ENCODE data around the gene EEF1A2.

DNA sequence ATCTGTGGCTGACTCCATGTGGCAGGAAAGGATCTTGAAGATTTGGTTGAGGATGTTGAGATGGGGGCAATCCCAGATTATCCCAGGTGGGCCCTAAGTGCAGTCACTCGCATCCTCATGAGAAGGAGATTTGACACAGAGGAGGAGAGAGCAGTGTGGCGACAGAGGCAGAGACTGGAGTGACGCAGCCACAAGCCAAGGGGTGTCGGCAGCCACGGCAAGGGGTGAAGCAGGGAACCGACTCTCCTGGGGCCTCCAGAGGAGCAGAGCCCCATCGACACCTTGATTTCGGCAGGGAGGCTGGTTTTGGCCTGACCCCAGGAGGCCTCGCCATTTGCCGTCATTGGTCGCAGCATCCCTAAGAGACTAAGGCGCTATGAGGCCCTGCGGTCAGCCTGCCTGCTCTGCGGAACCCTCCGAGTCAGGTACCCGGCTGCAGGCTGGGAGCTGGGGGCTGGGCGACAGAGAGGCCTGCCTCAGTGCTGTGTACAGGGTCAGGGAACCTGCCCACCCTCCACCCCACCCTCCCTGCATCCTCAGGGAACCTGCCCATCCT, 12.5 kb downstream of the EEF1A2 start:
- TF ChIP-seq, protein P1, sequence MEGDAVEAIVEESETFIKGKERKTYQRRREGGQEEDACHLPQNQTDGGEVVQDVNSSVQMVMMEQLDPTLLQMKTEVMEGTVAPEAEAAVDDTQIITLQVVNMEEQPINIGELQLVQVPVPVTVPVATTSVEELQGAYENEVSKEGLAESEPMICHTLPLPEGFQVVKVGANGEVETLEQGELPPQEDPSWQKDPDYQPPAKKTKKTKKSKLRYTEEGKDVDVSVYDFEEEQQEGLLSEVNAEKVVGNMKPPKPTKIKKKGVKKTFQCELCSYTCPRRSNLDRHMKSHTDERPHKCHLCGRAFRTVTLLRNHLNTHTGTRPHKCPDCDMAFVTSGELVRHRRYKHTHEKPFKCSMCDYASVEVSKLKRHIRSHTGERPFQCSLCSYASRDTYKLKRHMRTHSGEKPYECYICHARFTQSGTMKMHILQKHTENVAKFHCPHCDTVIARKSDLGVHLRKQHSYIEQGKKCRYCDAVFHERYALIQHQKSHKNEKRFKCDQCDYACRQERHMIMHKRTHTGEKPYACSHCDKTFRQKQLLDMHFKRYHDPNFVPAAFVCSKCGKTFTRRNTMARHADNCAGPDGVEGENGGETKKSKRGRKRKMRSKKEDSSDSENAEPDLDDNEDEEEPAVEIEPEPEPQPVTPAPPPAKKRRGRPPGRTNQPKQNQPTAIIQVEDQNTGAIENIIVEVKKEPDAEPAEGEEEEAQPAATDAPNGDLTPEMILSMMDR (IDR thresholded peaks at IDR 0.05; ENCODE audit: low read length): no peak
- no peak for TF ChIP-seq EZH2 (IDR thresholded peaks at IDR 0.05; ENCODE audit: borderline replicate concordance, low read length)

All from OCI-LY1 (cell line).